ENCODE data around the gene TIMP1.

The TIMP1 gene

DNA sequence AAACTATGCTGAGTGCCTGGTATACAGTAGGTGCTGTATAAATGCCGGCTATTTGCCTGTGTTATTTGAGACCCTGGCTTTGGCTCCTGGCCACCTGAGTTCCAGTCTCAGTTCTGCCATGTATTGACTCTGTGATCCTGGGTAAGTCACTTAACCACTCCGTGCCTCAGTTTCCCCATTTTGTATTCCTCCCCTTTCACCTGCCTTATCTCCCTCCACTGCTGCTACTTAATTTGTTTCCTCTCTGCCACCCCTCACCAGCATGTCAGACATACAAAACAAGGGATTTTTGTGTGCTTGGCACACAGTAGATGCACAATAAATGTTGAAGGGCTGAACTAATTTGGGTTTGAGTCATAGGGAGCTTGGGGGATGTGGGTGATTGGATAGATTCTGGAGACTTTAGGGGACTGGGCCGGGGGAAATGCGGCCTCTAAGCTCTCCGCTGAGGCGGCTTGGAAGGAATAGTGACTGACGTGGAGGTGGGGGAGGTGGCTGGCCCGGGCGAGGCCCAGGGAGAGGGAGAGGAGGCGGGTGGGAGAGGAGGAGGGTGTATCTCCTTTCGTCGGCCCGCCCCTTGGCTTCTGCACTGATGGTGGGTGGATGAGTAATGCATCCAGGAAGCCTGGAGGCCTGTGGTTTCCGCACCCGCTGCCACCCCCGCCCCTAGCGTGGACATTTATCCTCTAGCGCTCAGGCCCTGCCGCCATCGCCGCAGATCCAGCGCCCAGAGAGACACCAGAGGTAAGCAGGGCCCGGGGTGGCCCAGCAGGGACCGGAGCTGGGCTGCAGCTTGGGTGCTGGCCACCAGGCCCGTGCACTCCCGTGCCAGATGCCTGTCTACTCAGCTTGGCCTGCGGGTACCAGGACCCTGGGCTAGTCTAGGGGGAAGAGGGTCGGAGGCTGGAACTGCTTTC lies at the start of gene TIMP1:
TSS of gene TIMP1 (plus strand) at position 706 of the 917 bp plus-strand sequence. CDS start 980 bp downstream, outside the sequence.
- peak; percentile 92 for DNase-seq

DNA sequence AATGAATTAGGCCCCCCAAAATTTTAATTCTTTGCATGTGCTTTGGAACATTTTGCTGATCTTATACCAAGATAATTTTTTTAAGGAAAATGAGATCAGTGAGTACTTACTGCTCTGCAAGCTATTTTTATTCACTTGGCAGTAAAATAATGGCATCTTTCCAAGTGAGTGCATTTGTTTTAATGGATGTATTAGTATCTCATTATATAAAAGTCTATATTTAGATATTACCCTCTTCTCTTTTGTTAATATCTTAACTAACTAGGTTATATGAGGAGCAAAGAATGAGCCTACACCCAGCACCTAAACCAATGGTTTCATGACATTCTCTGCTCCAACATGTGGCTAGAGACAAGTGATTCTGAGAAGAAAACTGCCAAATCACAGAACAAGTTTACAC lies 42.4 kb upstream of the TIMP1 start:
- DNase-seq: no peak

DNA sequence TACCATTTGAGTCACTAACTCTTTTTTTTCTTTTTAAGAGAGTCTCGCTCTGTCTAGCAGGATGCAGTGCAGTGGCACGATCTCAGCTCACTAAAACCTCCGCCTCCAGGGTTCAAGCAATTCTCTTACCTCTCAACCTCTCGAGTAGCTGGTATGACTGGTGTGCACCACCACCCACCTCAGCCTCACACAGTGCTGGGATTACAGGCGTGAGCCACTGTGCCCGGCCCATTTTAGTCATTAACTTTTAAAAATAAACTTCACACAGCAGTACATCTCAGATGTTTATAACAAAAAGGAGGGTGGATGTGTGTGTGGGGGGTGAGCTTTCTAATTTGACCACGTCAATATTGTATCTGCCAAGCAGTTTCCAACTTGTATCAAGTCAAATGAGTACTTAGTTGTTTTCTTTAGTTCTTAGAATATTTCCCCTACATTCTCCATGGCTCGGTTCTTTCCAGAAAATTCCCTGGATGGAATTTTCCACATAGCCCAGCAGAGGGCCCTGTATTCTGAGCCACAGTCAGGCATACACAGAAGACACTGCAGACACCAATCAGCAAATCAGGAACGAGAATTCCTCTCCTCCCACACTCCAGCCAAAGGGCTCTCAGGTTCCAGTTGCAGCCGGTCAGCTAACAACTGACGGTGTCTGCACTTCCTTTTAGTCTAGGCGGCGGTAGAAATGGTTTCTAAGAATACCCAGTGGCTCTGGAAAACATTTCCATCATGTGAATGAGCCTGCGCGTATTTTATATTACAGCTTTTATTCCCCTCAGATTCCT lies 41.3 kb upstream of the TIMP1 start:
- peak; percentile 86 for DNase-seq

DNA sequence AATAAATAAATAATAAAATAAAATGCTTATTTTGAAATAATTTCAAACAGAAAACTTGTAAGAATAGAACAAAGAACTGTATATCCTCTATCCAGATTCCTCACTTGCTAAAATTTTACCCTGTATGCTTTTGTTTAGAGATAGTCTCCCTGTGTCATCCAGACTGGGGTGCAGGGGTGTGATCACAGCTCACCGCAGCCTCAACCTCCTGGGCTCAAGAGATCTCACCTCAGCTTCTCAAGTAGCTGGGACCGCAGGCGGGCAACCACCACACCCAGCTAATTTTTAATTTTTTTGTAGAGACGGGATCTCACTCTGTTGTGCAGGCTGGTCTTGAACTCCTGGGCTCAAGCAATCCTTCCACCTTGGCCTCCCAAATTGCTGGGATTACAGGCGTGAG lies 38.7 kb upstream of the TIMP1 start:
- DNase-seq: no peak

DNA sequence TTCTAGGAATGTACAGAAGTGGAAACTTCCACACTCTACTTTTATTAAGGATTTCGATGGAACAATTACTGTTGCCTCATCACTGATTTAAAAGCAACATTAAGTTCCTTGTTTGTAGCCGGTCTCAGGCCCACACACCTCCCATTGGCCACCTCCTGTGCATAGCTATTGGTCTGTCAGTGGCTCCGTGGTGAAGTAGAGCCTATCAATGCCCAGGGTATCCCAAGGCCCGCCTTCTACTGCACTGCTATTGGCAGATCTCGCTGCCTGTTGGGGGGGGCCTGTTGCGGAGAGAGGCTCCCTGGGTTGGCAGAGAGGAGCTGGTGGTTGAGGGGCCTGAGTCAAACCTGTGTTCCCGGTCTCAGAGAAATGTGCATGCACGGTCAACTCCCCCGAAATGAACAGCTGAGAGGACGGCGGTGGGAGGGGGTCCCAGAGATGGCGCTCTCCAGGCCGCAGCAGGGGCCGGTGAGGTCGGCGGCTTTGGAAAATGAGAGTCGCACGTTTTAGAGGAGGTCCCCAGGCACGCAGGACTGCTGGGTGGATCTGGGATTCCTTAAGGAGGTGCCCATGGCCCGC lies 26.1 kb upstream of the TIMP1 start:
- DNase-seq: peak; percentile 89

DNA sequence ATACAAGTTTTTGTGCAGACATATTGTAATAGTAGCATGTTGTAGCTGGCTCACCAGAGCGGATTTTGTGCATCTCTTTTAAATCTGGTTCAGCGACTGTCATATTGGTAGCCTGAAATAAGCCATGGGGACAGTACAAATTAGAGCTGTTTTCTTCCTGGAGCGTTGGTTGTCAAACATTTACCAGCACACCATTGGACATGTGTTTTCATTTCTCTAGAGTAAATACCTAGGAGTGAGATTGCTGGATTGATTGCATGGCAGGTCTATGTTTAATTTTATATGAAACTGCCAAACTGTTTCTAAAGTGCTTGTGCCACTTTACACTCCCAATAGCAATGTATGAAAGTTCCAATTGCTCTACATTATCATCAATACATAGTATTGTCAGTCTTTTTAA lies 23.8 kb upstream of the TIMP1 start:
- DNase-seq: no peak

DNA sequence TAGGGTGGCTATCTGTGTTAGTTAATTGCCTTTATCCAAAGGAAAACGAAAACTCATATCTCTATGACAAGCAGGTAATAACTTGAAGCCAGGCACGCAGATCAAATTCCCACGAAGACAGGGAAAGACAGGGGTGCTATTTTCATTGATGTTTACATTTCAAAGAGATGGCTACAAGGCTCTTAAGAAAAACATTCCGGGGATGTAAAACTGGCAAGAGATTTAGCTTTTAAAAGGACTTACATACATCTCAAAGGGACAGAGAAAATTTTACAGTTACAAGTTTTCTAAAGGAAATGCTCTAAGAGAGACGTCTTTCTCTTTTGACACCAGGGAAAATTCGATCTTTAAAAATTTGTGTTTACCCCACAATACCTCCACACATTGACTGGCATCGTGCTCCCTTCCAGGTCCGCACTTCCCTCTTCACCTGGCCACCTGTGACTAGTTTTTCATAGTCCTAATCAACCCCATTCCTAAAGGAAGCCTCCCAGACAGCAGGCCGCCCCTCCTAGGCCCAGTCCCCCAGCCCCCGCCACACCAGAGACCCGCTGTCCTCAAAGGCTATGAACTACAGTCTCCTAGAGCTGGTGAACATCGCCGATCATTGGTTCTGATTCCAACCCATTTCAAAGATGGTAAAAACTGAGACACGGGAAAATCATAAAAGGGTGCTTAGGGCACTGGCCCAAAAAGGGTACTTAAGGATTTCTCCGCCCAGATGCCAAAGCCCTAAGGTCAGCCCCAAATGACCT lies 21.9 kb upstream of the TIMP1 start:
- no peak for DNase-seq

DNA sequence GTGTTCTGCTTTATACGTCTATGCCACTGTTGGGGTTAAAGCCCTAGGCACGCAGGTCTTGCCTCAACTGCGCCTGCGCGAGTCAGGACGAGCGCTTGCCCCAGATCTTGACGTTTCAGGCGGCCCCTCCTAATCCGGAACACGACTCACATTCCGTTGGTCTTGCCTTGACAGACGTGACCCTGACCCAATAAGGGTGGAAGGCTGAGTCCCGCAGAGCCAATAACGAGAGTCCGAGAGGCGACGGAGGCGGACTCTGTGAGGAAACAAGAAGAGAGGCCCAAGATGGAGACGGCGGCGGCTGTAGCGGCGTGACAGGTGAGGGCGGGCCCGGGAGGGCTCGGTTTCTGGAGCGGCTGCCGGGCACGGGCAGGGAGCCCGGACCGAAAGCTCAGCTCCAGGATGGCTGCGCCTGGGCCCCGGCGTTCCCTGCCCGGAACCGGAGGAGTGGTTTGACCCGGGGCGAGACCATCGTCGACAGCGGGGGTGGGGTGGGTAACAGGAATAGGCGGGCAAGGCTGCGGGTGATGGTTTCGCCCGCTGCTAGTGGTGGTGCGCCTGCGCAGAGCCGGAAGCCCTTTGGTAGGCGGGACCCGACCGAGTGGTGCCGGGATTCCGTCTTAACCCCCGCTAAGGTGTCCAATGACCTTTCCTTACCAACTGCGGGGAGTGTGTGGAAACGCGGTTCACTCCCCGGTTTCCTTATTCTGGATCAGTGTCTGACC lies 21.1 kb upstream of the TIMP1 start, which contains the start of gene ARAF:
TSS of gene ARAF (plus strand) at position 272 of the 725 bp plus-strand sequence. CDS start 1,763 bp downstream, outside the sequence.
- DNase-seq: peak; percentile 98

DNA sequence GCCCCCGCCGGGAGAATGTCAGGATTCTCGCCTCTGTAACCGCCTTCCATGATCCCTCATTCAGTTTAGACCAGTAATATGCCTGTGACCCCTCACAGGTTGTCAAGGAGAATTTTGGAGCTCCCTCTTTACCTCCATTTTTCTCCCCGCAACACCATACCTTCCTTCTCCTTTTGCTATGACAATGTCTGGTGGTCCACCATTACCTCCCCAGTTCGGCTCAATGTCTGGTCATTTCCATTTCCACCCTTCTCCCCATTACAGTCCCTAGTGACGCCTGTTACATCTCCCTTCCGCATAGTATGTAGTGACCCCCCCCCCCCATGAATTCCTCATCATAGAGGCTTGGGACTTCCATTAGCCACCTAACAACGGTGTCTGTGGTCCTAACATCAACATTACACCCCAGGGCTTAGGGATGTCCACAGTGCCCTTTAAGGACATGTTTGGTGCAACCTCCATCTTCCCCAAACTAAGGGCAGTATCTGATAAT lies 20.5 kb upstream of the TIMP1 start:
- no peak for DNase-seq

DNA sequence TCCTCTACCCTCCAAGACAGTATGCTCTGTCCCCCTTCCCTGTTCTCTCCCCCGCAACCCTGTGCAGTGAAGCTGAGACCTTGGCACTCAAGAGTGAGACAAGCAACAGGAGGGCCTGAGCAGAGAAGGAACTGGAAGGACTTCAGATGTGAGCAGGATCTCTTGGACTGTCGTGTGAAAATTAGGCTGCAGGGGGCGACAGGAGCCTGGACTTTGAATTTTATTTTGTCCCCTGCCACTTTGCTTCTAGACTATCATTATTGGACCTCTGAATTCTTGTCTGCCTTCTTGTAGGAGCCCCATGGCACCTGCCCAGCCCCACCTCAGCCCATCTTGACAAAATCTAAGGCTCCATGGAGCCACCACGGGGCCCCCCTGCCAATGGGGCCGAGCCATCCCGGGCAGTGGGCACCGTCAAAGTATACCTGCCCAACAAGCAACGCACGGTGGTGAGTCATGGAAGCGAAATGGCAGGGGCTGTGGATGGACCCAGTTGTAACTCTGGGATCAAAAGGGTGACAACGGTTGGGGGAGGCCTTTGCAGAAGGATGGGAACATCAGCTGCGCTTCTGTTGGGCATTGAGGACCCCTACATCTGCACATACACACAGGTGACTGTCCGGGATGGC lies 19.5 kb upstream of the TIMP1 start:
- DNase-seq: peak; percentile 38

DNA sequence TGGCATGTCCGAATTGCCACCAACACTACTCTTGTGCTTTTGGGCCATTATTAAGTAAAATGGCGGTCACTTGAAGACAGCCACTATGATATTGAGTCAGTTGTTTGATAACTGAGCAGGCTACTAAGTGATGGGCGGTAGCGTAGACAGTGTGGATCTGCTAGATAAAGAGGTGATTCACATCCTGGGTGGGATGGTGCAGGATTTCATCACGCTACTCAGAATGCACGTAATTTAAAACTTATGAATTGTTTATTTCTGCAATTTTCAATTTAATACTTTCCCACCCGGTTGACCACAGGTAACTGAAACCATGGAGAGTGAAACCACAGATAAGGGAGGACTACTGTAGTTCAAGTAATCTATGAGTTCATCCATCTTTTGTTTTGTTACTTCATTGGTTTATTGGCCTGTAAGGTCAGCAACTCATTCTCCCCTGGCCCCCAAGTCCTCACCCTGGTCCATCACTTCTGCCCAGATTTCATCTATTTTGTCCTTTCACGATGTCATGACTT lies 18.4 kb upstream of the TIMP1 start:
- DNase-seq: peak; percentile 60

DNA sequence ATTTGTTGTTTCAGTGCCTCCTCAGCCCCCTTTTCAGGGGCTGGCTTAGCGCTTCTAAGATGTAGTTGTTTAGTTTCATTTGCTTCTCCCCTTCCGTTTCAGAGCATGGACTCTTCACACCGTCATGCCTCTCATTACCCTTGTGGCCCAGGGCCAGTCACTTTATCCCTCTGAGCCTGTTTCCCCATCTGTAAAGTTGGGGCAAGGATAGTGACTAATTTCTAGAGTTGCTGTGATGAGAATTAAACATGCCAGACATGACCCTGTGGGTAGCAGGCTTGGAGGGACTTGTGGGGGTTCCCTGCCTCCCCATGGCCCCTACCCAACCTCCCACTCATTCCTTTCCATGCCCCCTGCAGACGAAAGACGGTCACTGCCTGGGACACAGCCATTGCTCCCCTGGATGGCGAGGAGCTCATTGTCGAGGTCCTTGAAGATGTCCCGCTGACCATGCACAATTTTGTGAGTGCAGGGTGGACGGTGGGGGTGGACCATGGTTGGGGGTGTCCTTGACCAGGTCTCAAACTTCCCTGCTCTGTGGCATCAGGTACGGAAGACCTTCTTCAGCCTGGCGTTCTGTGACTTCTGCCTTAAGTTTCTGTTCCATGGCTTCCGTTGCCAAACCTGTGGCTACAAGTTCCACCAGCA lies 17.7 kb upstream of the TIMP1 start:
- DNase-seq: no peak

DNA sequence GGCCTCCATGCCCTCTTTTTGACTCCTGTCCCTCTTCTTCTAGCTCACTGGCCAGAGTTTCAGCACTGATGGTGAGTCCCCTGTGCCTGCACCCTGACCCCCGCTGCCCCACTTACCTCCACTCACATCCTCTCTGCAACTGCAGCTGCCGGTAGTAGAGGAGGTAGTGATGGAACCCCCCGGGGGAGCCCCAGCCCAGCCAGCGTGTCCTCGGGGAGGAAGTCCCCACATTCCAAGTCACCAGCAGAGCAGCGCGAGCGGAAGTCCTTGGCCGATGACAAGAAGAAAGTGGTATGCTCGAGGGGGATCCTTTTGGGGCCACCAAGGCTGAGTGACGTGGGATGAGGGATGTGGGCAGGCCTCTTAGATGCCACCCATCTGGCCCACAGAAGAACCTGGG lies 15.4 kb upstream of the TIMP1 start:
- no peak for DNase-seq

DNA sequence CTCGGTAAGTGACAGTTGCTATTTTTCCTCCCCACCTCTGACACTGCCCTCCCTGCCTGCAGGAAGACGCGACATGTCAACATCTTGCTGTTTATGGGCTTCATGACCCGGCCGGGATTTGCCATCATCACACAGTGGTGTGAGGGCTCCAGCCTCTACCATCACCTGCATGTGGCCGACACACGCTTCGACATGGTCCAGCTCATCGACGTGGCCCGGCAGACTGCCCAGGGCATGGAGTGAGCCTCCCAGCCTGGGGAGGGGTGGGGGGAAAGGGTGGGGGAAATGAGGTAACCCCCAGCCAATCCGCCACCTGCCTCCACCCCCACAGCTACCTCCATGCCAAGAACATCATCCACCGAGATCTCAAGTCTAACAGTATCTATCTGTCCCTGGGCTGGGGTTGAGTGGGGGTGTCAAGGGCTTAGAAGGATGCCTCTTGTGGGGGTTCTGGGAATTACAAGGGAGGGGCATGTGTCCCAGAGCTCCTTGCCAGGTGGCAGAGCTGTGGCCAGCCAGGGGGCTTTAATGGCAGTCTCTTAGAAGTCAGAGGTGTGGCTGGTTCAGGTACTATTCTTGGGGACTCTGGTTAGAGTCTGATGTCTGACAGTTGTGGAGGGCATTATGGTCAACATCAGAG lies 13.5 kb upstream of the TIMP1 start:
- DNase-seq: peak; percentile 11

DNA sequence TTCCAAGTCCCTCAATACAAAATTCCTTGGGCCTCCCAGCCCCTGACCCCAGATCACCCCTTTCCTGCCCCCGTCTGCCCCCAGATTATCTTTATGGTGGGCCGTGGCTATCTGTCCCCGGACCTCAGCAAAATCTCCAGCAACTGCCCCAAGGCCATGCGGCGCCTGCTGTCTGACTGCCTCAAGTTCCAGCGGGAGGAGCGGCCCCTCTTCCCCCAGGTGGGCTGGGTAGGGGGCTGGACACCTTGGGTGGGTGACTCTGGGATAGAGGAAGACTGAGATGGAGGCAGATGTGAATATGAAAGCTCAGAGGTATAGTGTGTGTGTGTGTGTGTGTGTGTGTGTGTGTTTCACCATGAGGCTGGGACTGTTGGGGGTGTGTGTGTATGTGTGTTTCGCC lies 11.4 kb upstream of the TIMP1 start:
- no peak for DNase-seq

DNA sequence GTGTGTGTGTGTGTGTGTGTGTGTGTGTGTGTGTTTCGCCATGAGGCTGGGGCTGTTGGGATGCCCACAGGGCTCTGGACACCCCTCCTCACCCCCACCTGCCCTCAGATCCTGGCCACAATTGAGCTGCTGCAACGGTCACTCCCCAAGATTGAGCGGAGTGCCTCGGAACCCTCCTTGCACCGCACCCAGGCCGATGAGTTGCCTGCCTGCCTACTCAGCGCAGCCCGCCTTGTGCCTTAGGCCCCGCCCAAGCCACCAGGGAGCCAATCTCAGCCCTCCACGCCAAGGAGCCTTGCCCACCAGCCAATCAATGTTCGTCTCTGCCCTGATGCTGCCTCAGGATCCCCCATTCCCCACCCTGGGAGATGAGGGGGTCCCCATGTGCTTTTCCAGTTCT lies 11.0 kb upstream of the TIMP1 start:
- DNase-seq: no peak

DNA sequence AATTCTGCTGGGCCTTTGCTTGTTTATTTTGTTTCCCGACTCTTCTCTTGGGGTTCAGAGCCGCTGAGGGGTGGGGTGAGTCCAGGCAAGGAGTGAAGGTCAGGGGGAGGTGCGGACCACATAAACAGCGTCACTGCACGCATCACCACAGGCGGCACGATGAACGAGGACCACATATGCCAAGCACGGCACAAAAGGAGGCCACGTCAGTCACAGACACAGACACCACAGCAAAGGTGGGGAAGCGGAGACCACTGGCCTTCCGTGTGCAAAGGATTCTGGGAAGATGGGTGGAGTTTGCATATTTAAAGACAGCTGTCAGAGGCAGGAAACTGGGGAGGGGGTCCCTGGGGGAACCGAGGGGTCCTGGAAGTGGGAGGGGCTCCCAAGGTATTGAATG lies 10.3 kb upstream of the TIMP1 start:
- no peak for DNase-seq

DNA sequence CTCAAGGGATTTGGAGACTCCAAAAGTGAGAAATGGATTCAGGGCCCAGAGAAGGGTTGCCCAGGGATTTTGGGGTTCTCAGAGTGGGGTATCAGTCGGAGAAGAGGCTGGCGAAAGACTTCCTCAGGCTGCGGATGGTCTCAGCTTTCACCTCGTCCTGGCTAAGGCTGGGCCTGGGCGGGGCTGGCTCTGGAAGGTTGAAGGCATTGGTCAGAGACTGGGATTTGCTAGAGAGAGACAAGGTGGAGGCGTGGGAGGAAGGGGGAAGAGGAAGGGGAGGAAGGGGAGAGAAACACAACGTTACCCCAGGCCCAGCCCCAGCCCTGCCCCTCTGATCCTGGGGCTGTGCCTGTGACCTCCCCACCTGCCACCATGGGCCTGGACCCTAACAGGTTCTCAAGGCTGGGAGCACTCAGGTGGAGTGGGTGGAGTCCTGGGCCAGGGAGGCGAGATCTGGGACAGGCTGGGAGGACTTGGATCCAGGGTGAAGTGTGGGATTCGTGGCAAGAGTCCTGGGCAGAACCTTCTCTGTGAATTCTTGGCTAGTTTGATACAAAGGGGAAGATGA lies 9.4 kb upstream of the TIMP1 start:
- DNase-seq: no peak

DNA sequence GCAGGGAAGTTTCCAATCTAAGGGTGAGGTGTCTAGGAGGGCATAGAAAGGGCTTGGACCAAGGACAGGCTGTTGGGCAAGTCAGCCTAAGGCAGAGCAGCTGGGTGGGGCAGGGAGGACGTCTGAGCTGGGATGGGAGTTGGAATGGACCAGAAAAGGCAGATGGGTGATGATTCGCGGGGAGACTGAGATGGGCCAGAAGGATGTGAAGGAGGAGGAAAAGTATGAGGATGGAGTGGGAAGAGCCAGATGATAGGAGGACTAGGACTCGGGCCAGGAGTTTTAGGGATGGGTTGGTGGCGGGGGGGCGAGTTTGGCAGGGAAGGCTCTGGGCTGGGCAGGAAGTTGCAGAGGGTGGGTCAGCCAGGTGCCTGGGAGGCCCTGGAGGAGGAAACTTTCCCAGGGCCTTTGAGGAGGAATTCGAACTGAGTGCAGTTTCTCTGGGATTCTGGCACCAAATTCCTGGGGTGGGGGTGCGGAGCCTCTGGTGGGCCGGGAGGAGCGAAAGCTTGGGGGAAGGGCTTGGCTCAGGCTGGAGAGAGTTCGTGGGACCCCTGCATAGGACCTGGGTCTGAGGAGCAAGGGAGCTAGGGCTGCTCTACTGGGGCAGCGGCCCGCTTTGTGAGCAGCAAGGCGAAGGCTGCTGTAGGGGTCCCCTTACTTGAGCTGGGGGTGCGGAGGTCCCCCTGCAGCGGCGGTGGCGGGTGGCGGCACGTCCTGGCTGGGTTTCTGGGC lies 8.7 kb upstream of the TIMP1 start:
- DNase-seq: peak; percentile 47

All from EL (cell line).